Esophagus (tissue), 2 donors: Measurements from ENCODE around the gene NOD1. TPM values are rescaled to one million over a fixed set of nuclear protein-coding genes. Genes with fewer than 3 reads are reported as not detected.
"Not testable (repeated sequence)": the region's sequence is repeated elsewhere in the genome, so short reads cannot be mapped to it uniquely, and the experiment has no call there.

Experiments
- H3K27ac ChIP-seq, 2 donors: one replicate each; pipeline ENCODE4 v1.5.1; 2013; ENCODE audit warnings: low read depth in 2 of 2, mild to moderate bottlenecking in 2 of 2, inconsistent platforms in 1 of 2, low read length in 1 of 2, moderate library complexity in 1 of 2
- H3K27me3 ChIP-seq, 2 donors: one replicate each; pipeline ENCODE4 v1.6.1; 2013; ENCODE audit warnings: low read length in 2 of 2, control low read depth in 1 of 2, mild to moderate bottlenecking in 1 of 2; ENCODE audit not compliant: insufficient read depth in 2 of 2, control insufficient read depth in 1 of 2
- H3K36me3 ChIP-seq, 2 donors: one replicate each; pipeline ENCODE4 v1.6.1; 2013; ENCODE audit warnings: low read length in 1 of 2; ENCODE audit not compliant: control insufficient read depth in 2 of 2, insufficient read depth in 2 of 2
- H3K4me1 ChIP-seq, 2 donors: one replicate each; pipeline ENCODE4 v1.6.1; 2013; ENCODE audit warnings: low read length in 1 of 2; ENCODE audit not compliant: control insufficient read depth in 2 of 2, insufficient read depth in 2 of 2
- H3K4me3 ChIP-seq, 2 donors: one replicate each; pipeline ENCODE4 v1.5.1; 2013; ENCODE audit warnings: low read length in 2 of 2, mild to moderate bottlenecking in 2 of 2, low read depth in 1 of 2, moderate library complexity in 1 of 2
- H3K9me3 ChIP-seq, 2 donors: one replicate each; pipeline ENCODE4 v1.6.1; 2013; ENCODE audit warnings: mild to moderate bottlenecking in 2 of 2, low read depth in 1 of 2, low read length in 1 of 2, moderate library complexity in 1 of 2; ENCODE audit not compliant: control insufficient read depth in 2 of 2, insufficient read depth in 1 of 2
- WGBS, 2 donors: extraction: QIAGEN DNeasy Blood & Tissue Kit; methylation state at CpG; one replicate each; pipeline ENCODE4 v1.1.7; 2013; 5-methylcytosine and 5-hydroxymethylcytosine counted together
- polyA plus RNA-seq, 2 donors: library from polyadenylated mRNA; stranded (reverse); fragments of 200-250 nt; gene quantifications; one replicate each; pipeline ENCODE4 v1.2.3, GENCODE V29; 2013
- donor health status: healthy with polysubstance abuse.
- donor health status: Bipolar disorder and iron deficiency.

NOD1 gene, protein sequence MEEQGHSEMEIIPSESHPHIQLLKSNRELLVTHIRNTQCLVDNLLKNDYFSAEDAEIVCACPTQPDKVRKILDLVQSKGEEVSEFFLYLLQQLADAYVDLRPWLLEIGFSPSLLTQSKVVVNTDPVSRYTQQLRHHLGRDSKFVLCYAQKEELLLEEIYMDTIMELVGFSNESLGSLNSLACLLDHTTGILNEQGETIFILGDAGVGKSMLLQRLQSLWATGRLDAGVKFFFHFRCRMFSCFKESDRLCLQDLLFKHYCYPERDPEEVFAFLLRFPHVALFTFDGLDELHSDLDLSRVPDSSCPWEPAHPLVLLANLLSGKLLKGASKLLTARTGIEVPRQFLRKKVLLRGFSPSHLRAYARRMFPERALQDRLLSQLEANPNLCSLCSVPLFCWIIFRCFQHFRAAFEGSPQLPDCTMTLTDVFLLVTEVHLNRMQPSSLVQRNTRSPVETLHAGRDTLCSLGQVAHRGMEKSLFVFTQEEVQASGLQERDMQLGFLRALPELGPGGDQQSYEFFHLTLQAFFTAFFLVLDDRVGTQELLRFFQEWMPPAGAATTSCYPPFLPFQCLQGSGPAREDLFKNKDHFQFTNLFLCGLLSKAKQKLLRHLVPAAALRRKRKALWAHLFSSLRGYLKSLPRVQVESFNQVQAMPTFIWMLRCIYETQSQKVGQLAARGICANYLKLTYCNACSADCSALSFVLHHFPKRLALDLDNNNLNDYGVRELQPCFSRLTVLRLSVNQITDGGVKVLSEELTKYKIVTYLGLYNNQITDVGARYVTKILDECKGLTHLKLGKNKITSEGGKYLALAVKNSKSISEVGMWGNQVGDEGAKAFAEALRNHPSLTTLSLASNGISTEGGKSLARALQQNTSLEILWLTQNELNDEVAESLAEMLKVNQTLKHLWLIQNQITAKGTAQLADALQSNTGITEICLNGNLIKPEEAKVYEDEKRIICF
- polyA plus RNA-seq: 1 to 10 TPM; 5.0 to 6.1 TPM

DNA sequence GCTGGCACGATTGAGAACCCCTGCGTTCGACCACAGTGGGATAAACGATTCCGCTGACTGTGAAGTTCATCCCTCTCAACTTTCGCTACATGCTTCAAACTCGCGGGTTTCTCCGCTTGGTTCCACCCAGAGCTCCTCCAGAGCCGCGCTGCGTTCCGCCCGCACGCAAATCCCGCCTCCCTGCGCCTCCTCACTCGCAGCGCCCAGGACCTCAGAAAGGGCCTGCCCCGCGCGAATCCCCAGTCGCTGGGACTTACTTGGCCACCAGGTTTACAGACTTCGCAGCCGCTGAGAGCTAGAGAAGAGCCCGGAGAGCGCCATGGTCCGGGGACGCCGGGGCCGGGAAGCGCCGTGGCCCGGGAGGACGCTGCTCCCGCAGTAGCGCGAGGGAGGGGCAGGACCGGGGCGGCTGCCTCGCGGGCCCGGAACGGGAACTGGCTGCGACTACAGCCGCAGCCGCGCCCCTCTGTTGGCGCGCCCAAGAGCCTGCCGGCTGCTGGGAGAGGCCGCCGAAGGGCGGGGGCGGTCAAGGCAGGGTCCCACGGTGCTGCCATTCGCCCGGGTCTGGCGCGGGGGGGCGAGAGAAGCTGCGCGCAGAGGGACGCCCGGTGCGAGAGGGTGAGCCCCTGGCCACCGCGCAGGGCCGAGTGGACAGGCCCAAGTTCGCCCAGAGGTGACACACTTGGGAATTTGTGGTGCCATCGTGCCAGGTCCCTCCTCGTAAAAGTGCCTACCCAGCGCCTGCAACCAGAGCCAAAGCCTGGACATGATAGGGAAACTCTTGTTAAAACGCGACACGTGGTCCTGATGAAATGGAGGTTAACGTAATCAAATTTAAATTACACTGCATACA, at the start of gene NOD1:
NOD1 (minus strand) TSS at position 436 of the 853 bp plus-strand sequence. CDS start 21,863 bp downstream, outside the sequence.
- Histone ChIP-seq H3K4me1 (peaks cover 6 to 15% of the 10 kb centered on the region in 2 donors), H3K4me3 (peak within 1 kb of the TSS; percentile 64 to 65), H3K27me3 (no peaks in the 10 kb centered on the region), H3K36me3 (no peaks in the 10 kb centered on the region), H3K9me3 (no peaks in the 10 kb centered on the region), H3K27ac (peak within 1 kb of the TSS; percentile 93 to 95)
- WGBS, 2 donors: 0 to 1% methylated on average over 75 to 77 of the region's 77 CpGs

DNA sequence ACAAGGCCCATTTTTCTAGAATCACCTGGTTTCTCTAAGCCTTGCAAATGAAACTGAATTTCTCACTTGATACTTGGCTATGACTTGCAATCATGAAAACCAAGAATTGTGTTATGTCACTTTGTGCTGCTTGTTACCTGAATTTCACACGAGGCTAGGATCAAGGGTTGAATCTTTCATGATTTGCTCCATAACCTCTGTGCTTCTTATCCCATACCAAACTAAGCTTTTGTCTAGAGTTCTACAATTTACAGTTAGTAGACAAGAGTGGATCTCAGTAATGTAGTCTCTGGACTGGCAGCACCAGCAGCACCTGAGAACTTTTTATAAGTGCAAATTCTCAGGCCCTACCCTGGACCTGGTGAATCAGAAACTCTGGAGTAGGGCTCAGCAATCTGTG, 48.7 kb upstream of the NOD1 start:
- H3K9me3 ChIP-seq, H3K36me3 ChIP-seq, H3K4me3 ChIP-seq, H3K27ac ChIP-seq, H3K4me1 ChIP-seq, H3K27me3 ChIP-seq: not testable (repeated sequence)
- WGBS, 2 donors: 74 to 75% methylated on average over 1 of the region's 1 CpG

DNA sequence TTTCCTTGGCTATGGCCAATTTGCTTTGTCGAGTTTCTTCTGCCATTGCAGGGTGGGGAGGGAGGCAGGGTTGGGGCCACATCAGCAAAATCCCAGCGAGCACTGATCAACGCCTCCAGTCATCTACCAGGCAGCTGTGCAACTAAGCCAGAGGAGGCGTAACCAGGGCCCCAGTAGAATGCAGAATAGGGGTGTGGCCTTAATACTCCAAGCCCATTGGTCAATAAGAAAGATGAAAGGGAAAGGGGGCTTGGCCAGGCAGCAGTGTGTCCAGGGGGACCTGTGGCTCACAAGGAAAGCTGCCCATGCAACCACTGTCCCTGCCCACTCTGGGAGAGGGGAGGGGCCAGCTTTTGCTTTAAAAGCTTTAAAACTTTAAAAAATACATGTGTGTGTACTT, 47.6 kb upstream of the NOD1 start:
- no peak overlapping the region for H3K27ac ChIP-seq

DNA sequence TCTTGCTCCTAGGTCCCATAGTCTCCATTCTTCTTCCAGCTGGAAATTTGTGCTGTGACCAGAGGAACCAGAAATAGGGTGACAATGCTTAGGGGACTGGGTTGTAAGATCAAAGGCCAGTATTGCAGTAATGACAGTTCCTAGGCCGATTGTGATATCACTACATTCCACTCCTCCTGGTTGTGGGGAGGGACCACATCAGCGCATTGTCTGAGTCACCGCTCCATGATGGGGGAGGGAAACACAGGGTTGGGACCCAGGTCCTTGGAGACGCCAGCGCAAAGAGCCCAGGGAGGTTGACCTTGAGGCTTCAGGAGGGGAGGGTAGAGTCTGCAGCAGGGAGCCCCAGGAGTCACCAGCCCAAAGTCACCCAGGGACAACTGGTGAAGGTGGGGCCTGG, 46.8 kb upstream of the NOD1 start:
- 83 to 97% methylated on average over 5 of the region's 5 CpGs for WGBS, 2 donors
- H3K4me1 ChIP-seq: peaks cover 0 to 3% of the 10 kb centered on the region in 2 donors
- H3K36me3 ChIP-seq: no peaks in the 10 kb centered on the region
- H3K9me3 ChIP-seq: no peaks in the 10 kb centered on the region
- H3K27ac ChIP-seq: no peak overlapping the region
- no peaks in the 10 kb centered on the region for H3K27me3 ChIP-seq
- H3K4me3 ChIP-seq: no peak overlapping the region

More for the DNA sequence above, 47.6 kb upstream of the NOD1 start:
- no peaks in the 10 kb centered on the region for H3K36me3 ChIP-seq
- no peaks in the 10 kb centered on the region for H3K9me3 ChIP-seq
- no peaks in the 10 kb centered on the region for H3K27me3 ChIP-seq
- 91 to 92% methylated on average over 4 of the region's 4 CpGs for WGBS, 2 donors
- H3K4me3 ChIP-seq: no peak overlapping the region
- H3K4me1 ChIP-seq: peaks cover 0 to 3% of the 10 kb centered on the region in 2 donors

DNA sequence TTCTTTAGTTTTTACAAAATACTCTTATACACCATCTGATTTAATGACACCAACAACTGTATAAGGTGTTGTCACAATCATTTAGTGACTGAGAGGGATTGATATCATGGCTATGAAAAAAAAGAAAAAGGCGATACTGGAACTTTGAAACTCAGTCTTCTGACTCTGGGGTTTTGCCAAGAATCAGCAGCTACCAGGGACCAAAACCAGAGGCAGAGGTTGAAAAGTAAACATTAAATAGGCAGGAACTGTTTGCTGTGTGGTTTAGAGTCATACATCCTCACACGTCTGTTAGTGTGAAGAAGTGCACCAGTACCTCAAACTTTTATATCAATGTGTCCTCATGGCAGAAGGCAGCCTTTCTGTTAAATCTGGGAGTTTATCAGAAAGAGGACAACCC, 46.0 kb upstream of the NOD1 start:
- no peaks in the 10 kb centered on the region for H3K9me3 ChIP-seq
- no peak overlapping the region for H3K4me3 ChIP-seq
- 52 to 62% methylated on average over 2 of the region's 2 CpGs for WGBS, 2 donors
- H3K27ac ChIP-seq: no peak overlapping the region
- no peaks in the 10 kb centered on the region for H3K27me3 ChIP-seq
- H3K36me3 ChIP-seq: no peaks in the 10 kb centered on the region
- peaks cover 0 to 3% of the 10 kb centered on the region in 2 donors for H3K4me1 ChIP-seq

DNA sequence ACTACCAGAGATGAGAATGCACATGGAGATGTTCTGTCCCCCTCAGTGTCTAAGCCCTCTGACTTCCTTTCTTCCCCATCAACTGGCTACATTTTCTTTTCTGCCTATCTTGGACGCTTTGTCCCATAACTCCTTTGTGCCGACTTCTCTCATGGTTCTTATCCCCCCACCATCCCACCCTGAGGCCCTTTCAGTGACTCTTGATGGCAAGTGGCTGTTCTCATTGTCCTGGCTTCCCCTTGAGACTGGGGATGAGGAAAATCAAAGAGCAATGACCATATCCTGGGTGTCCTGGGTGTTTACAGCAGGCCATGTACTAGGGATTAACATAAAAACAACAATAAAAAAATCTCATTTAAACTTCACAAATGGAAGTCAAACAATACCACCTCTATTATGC, 44.9 kb upstream of the NOD1 start:
- WGBS, 2 donors: 88 to 91% methylated on average over 2 of the region's 2 CpGs
- Histone ChIP-seq H3K36me3 (no peaks in the 10 kb centered on the region), H3K9me3 (no peaks in the 10 kb centered on the region), H3K27ac (no peak overlapping the region), H3K4me1 (peaks cover 0 to 3% of the 10 kb centered on the region in 2 donors), H3K27me3 (no peaks in the 10 kb centered on the region), H3K4me3 (no peak overlapping the region)

DNA sequence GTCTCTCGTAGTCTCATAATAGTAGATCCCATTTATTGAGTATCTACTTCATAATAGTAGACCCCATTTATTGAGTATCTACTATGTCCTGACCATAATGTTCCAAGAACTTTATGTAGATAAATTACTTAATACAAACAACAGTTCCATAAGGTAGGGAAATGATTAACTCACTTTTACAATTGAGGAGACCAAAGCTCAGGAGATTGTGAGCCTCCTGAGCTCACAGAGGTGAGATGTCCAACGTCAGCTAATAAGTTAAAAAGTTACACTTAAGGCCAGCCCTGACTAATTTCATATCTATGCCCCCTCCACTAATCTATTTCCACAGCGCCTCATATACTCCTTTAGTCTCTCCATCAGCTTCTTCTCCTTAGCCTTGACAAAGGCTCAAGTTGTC, 43.6 kb upstream of the NOD1 start:
- no peak overlapping the region for H3K4me3 ChIP-seq
- H3K36me3 ChIP-seq: no peaks in the 10 kb centered on the region
- H3K9me3 ChIP-seq: no peaks in the 10 kb centered on the region
- no peak overlapping the region for H3K27ac ChIP-seq
- WGBS, 2 donors: 83 to 96% methylated on average over 3 of the region's 3 CpGs
- no peaks in the 10 kb centered on the region for H3K27me3 ChIP-seq
- H3K4me1 ChIP-seq: peaks cover 0 to 3% of the 10 kb centered on the region in 2 donors

DNA sequence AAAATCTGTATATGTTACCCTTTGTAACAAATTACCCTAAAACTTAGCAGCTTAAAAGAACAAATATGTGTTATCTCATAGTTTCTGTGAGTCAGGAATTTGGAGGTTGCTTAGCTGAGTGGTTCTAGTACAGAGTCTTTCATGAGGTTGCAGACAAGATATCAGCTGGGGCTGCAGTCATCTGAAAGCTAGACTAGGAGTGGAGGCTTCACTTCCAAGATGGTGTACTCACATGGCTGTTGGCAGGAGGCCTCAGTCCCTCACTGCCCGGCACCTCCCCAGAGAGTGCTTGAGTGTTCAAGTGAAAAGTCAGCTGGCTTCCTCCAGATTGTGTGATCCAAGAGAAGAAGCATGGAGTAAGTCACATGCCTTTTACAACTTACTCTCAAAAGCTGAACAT, 42.9 kb upstream of the NOD1 start:
- H3K36me3 ChIP-seq: no peaks in the 10 kb centered on the region
- 50 to 73% methylated on average over 1 of the region's 1 CpG for whole genome bisulfite sequencing, 2 donors
- no peaks in the 10 kb centered on the region for H3K9me3 ChIP-seq
- H3K27me3 ChIP-seq: no peaks in the 10 kb centered on the region
- H3K27ac ChIP-seq: peak overlapping the region; percentile 35 to 56
- H3K4me3 ChIP-seq: no peak overlapping the region
- peaks cover 0 to 3% of the 10 kb centered on the region in 2 donors for H3K4me1 ChIP-seq

DNA sequence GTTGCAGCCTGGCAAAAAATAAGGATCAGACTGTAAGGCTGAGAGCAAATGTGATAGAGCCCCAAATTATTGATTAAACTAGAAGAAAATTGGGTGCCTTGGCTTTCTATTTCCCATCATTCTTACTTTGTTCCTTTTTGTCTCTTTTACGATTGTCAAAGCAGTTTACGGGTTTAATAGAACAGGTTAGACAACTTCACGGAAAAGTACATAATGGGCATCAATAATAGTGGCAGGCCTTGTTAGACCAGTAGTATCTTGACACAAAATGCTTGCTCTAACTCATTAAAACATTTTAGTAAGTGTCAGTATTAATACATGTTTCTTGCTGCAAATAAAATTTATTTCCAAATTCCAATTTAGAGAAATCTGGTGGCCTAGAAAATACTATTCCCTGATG, 40.5 kb upstream of the NOD1 start:
- no peaks in the 10 kb centered on the region for H3K36me3 ChIP-seq
- no peaks in the 10 kb centered on the region for H3K9me3 ChIP-seq
- H3K27ac ChIP-seq: peak overlapping the region in 1 of 2 donors; percentile 57
- 54 to 56% methylated on average over 3 of the region's 3 CpGs for WGBS, 2 donors
- peaks cover 0 to 3% of the 10 kb centered on the region in 2 donors for H3K4me1 ChIP-seq
- H3K4me3 ChIP-seq: no peak overlapping the region
- no peaks in the 10 kb centered on the region for H3K27me3 ChIP-seq
